GM21529 (cell line): ENCODE measurements around the gene HK2.
"Not testable (repeated sequence)": the region's sequence is repeated elsewhere in the genome, so short reads cannot be mapped to it uniquely, and the experiment has no call there.

ENCODE experiments used
- ATAC-seq: cut with Tn5 transposase; IDR thresholded peaks from one replicate; pipeline ENCODE4 v1.9.1; 2021; ENCODE audit not compliant: unreplicated experiment

The HK2 gene

DNA sequence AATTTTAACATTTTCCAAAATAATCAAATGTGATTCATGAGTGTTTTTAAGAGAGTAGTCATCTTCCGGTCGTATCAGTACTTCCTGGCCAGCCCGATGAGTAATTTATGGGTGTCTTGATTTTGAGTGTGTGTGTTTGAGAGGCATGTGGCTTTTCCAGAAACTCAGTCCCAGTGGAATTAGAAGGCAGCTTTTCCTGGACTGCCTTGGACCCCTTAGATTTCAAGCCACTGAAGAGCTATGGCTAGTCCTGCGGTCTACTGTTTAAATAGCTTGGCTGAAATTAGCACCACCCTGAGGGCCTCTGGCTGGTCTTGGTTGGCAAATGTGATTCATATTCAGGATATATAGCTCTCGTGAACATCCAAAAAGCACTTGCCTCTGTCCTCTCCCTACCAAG lies 59.4 kb downstream of the HK2 start:
- ATAC-seq, result no peak

DNA sequence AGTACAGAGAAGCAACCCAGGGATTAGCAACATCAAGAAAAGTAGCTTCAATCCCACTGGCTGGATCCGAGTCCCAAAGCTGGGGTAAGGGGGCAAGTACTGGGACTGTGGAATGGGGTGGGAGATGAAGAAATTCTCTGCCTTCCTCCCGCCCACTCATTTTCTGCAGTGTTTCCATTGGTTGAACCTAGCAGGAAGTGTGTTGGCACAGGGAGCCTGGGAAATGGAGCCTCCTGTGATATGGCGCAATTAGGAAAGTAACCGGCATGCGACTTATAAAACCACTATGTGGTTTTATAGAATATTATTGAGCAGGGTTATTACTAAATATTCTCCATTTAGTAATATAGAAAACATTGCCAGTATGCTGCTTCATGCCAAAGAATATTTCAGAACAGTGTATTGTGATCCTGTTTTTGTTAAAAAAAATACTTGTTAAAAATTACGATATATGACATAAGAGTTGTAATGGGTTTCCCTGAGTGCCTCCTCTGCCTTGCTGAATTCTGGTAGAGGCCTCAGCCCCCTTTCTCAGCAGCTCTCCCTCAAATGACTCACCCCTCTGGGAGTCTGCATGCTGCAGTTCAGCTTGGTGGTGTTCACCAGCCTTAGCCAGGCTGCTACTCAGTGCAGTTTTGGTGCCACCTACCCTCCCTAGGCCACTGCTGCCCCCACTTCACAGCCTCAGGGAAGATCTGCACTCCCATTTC lies 60.5 kb downstream of the HK2 start:
- no peak for ATAC-seq

GRCh38 chr2:74895001-74895400 lies 61.1 kb downstream of the HK2 start:
- no peak for ATAC-seq

GRCh38 chr2:74896232-74896631 lies 62.3 kb downstream of the HK2 start:
- no peak for ATAC-seq

GRCh38 chr2:74900225-74900624 lies 66.3 kb downstream of the HK2 start:
- not testable (repeated sequence) for ATAC-seq

DNA sequence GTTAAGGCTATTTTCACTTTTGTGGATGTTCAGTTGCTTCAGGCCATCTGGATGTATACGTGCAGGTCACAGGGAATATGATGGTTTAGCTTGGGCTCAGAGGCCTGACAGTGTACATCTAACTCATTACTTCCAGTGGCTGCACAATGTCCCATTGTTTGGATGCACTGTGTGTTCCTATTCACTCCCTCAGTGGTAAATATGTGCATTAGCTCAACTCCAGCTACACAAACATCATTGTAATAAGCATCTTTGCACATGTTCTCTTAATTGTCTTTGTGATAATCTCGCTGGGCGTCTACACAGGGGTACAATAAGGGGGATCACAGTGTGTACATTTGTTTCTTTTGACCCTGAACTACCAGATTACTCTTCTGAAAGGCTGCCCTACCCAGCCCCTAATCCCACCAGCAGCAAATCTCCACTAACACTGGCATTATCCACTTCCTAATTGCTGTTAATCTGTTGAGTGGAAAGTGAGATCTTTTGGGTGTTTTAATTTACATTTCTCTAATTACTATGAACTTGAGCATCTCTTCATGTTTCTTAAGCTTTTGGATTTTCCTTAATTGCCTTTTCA lies 68.4 kb downstream of the HK2 start:
- no peak for ATAC-seq

GRCh38 chr2:74906395-74906794 lies 72.5 kb downstream of the HK2 start:
- no peak for ATAC-seq

DNA sequence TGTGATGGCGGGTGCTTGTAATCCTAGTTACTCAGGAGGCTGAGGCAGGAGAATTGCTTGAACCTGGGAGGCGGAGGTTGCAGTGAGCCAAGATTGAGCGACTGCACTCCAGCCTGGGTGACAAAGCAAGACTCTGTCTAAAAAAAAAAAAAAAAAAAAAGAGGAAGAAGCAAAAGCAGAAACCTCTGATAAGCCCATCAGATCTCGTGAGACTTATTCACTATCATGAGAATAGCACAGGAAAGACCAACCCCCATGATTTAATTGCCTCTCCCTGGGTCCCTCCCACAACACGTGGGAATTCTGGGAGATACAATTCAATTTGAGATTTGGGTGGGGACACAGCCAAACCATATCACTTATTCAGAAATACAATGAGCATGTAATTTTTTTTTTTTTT lies 73.6 kb downstream of the HK2 start:
- ATAC-seq, result not testable (repeated sequence)

DNA sequence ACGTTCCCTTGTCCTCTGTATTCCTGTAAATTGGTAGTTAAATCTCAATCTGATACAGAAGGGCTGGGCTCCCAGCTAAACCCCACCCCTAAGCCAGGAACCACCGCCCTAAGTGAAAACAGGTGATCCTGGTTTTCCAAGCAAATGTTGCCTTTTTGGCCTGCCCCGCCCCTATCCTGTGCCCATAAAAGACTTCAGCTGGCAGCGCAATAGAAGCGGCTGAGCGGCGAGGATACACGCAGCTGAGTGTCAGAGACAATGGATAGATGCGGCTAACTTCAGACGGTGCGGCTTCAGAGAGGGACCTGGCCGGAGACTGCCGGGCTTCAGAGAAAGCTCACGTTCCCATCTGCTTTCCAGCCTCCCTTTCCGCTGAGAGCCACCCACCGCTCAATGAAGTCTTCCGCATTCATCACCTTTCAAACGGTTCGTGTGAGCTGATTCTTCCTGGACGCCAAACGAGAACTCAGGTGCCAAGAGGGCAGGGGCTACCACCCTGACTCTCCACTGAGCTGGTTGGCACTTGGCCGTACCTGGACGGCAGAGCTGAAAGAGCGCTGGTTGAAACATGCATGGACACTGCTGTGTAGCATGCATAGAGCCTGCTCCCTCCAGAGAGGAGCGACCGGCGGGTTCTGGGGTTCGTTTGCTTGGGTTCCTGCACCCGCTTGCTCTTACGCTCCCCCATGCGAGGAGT lies 75.0 kb downstream of the HK2 start:
- ATAC-seq, result no peak

GRCh38 chr2:74910245-74910644 lies 76.3 kb downstream of the HK2 start:
- no peak for ATAC-seq

DNA sequence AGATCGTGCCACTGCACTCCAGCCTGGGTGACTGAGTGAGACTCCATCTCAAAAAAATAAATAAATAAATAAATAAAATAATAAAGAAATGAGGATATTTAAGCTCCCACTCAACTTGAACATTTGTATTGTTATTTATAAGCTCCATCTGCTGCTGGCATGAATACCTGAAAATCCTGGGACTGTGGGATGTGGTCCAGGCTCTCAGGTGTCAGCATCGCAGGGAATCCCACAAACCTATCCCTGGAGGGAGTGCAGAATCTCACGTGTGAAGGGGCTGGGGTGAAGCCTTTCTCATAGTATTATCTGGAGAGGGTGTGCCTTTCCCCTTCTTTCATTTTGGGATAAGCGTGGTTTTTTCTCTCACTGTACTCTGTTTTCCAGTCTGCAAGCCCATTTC lies 77.1 kb downstream of the HK2 start:
- no peak for ATAC-seq

GRCh38 chr2:74915743-74916142 lies 81.8 kb downstream of the HK2 start:
- ATAC-seq, result no peak

DNA sequence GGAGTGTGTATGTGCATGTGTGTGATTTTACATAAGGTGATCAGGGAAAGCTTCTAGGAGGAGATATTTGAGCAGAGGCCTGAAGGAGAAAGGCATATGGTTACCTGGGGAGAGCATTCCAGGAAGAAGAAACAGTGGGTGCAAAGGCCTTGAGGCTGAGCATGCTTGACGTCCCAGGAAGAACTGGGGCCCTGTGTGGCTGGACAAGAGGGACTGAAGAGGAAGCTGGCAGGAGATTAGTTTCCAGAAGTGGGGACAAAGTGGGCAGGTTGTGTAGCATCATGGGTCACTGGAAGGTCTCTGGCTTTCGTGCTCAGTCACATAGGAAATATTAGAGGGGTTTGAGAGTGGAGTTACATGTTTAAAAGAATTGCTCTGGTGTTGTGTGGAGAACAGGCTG lies 82.5 kb downstream of the HK2 start:
- ATAC-seq, result no peak

DNA sequence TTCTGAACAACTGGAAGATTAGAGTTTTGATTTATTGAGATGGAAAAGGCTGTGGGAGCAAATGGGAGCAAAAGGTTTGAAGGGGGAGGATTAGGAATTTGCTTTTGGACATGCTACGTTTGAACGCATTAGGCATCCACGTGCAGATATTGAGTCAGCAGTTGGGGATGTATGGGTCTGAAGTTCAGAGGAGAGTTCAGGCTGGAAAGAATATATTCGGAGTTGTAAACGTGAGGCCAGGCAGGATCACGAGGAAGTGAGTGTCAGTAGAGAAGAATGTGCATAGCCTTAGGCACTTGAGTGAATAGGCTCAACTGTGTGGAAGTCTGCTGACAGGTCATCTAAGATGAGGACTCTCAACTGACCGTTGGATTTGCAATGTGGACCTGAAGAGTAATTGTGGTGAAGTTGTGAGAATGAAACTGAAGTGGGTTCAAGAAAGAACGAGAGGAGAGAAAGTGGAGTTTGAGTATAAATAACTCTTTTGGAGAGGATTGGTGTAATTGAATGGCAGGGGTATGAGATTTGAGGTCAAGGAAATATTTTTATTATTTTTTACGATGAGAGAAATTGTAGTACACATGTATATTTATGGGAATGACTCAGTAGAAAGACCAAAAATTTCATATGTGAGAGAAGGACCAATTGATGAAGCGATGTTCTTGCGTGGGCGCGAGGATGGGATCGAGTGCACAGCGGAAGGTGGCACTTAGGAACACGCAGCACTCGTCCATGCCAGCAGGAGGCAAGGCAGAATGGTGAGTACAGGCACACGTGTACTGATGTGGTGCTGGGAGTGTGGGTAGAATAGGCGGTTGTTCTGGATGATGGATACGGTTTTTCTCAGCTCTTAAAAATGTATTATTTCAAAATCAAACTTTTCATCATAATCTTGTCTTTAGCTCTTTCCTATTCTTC lies 84.0 kb downstream of the HK2 start:
- ATAC-seq, result no peak

DNA sequence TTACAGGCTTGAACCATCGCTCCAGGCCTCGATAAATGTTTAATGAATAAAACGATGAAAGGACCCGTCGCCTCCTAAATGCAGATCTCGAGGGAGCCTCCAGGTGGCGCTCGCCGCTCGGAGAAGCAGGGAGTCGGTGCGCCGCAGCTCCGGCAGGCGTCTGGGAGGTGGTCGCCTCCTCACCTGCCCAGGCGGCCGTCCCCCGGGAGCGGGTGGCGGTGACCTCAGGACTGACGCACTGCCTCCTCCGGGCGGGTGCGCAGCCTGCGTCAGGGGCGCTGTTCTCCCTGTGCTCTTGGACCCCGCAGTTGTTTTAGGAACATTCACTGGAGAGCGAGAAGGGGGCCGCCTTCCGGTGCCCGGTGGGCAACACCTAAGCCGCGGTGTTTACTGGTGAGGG lies 85.9 kb downstream of the HK2 start:
- ATAC-seq, result no peak

GRCh38 chr2:74921236-74921736 lies 87.4 kb downstream of the HK2 start:
- no peak for ATAC-seq

- no peak for ATAC-seq
These were observed 88.8 kb downstream of the HK2 start for GRCh38 chr2:74922592-74923227.

- ATAC-seq, result no peak
These were observed 90.7 kb downstream of the HK2 start for GRCh38 chr2:74924463-74925265.

DNA sequence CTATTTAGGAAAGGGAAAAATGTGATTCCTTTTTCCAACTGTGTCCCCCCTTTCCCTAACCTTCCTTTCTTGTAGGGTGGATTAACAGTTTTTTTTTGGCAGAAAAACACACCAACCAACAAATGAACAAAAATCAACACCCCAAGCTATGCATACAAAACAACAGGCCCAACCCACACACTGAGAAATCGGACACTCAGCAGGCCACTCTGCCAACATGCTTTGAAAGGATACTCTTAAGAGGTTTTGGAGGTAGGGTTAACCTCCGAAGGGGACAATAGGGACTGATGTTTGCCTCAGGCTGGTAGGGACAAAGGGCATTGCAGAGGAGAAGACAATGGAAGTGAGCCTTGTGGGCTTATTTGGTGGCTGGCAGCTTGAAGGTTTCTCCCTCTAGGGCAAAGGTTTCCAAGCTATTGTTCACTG lies 91.4 kb downstream of the HK2 start:
- no peak for ATAC-seq

GRCh38 chr2:74927621-74928020 lies 93.7 kb downstream of the HK2 start:
- ATAC-seq, result no peak
